IMR-90 (cell line): Measurements from ENCODE around the gene NEK9. TPM values are rescaled to one million over a fixed set of nuclear protein-coding genes. Genes with fewer than 3 reads are reported as not detected.

ENCODE experiments used
- ATAC-seq: fragments of 200-7000 bp; cut with Tn5 transposase; 2 replicates; pipeline ENCODE4 v1.9.1; 2020; ENCODE audit warnings: low read depth, mild to moderate bottlenecking, moderate library complexity
- BruUV-seq: library from RNA; stranded (reverse); fragments of 400-500 nt; replicated peaks from 2 replicates; lab custom pipeline; 2021; lab: Mats Ljungman, UMichigan
- CTCF ChIA-PET: fragments of 300-600 bp; formaldehyde crosslinking; extraction: SDS; loops from one replicate; lab custom pipeline; 2021; ENCODE audit warnings: antibody characterized with exemption; lab: Yijun Ruan, JAX
- POLR2A ChIA-PET: fragments of 300-600 bp; sonication (Branson Sonifier 250); formaldehyde crosslinking; loops from one replicate; lab custom pipeline; 2022; ENCODE audit warnings: antibody characterized with exemption; ENCODE audit not compliant: unreplicated experiment; lab: Charles Lee
- DNase-seq: peaks from one replicate; pipeline ENCODE4 v3.0.0; 2013
- H2AFZ ChIP-seq: replicated peaks from 2 replicates; pipeline ENCODE3; 2013; ENCODE audit warnings: low read length, mild to moderate bottlenecking; ENCODE audit not compliant: poor library complexity
- H2AK5ac ChIP-seq: 2 replicates; pipeline ENCODE4 v1.6.1; 2013; ENCODE audit warnings: low read depth, low read length, inconsistent platforms
- H2AK9ac ChIP-seq: replicated peaks from 2 replicates; pipeline ENCODE3; 2013; ENCODE audit warnings: mild to moderate bottlenecking, low read depth, low read length, moderate library complexity; ENCODE audit not compliant: poor library complexity
- H2BK120ac ChIP-seq: 2 replicates; pipeline ENCODE4 v1.6.1; 2013; ENCODE audit warnings: low read depth, low read length, inconsistent platforms
- H2BK15ac ChIP-seq: 3 replicates; pipeline ENCODE4 v1.6.1; 2013; ENCODE audit warnings: low read depth, low read length, inconsistent platforms
- H2BK20ac ChIP-seq: 2 replicates; pipeline ENCODE4 v1.6.1; 2013; ENCODE audit warnings: low read depth, mild to moderate bottlenecking, inconsistent platforms, low read length, moderate library complexity
- H2BK5ac ChIP-seq: 2 replicates; pipeline ENCODE4 v1.6.1; 2013; ENCODE audit warnings: mild to moderate bottlenecking, low read depth, low read length, inconsistent platforms; ENCODE audit not compliant: poor library complexity, severe bottlenecking
- H3K14ac ChIP-seq: replicated peaks from 2 replicates; pipeline ENCODE4 v1.6.1; 2013; ENCODE audit warnings: low read depth, low read length, inconsistent platforms
- H3K18ac ChIP-seq: 2 replicates; pipeline ENCODE4 v1.6.1; 2013; ENCODE audit warnings: low read depth, low read length, control low read depth
- H3K23ac ChIP-seq: 2 replicates; pipeline ENCODE4 v1.6.1; 2013; ENCODE audit warnings: low read depth, low read length, inconsistent platforms
- H3K27ac ChIP-seq: 2 replicates; pipeline ENCODE4 v1.5.1; 2013; ENCODE audit warnings: mild to moderate bottlenecking, control low read depth, low read length; ENCODE audit not compliant: insufficient read depth
- H3K27me3 ChIP-seq: 2 replicates; pipeline ENCODE4 v1.6.1; 2013; ENCODE audit warnings: low read length; ENCODE audit not compliant: control insufficient read depth, insufficient read depth
- H3K36me3 ChIP-seq: 2 replicates; pipeline ENCODE4 v1.6.1; 2013; ENCODE audit warnings: low read length, mixed read lengths; ENCODE audit not compliant: control insufficient read depth, insufficient read depth
- H3K4ac ChIP-seq: 2 replicates; pipeline ENCODE4 v1.6.1; 2013; ENCODE audit warnings: low read depth, low read length, inconsistent platforms
- H3K4me1 ChIP-seq: 2 replicates; pipeline ENCODE4 v1.6.1; 2013; ENCODE audit warnings: low read length, mixed read lengths; ENCODE audit not compliant: control insufficient read depth, insufficient read depth
- H3K4me2 ChIP-seq: 2 replicates; pipeline ENCODE4 v1.6.1; 2013; ENCODE audit warnings: low read depth, mild to moderate bottlenecking, control low read depth, low read length, moderate library complexity
- H3K4me3 ChIP-seq: 2 replicates; pipeline ENCODE4 v1.5.1; 2013; ENCODE audit warnings: low read depth, mild to moderate bottlenecking, control low read depth, low read length, moderate library complexity; ENCODE audit not compliant: insufficient read depth
- H3K56ac ChIP-seq: 2 replicates; pipeline ENCODE4 v1.6.1; 2013; ENCODE audit warnings: low read length, inconsistent platforms; ENCODE audit not compliant: insufficient read depth; ENCODE audit errors: extremely low read depth
- H3K79me1 ChIP-seq, 2 experiments: 2 replicates each; pipeline ENCODE4 v1.6.1; 2013; ENCODE audit warnings: low read length in 2 of 2, inconsistent platforms in 1 of 2, low read depth in 1 of 2
- H3K9ac ChIP-seq: 2 replicates; pipeline ENCODE4 v1.6.1; 2013; ENCODE audit warnings: low read depth, low read length, control low read depth
- H3K9me1 ChIP-seq: 2 replicates; pipeline ENCODE4 v1.6.1; 2013; ENCODE audit warnings: low read length, inconsistent platforms; ENCODE audit not compliant: insufficient read depth
- H3K9me3 ChIP-seq: 2 replicates; pipeline ENCODE4 v1.6.1; 2013; ENCODE audit warnings: low read length; ENCODE audit not compliant: control insufficient read depth, insufficient read depth
- H4K20me1 ChIP-seq: 2 replicates; pipeline ENCODE4 v1.6.1; 2013; ENCODE audit warnings: low read length, inconsistent platforms; ENCODE audit not compliant: insufficient read depth
- H4K5ac ChIP-seq: 2 replicates; pipeline ENCODE4 v1.6.1; 2013; ENCODE audit warnings: mild to moderate bottlenecking, low read depth, low read length, control low read depth
- H4K8ac ChIP-seq, 2 experiments: 2 replicates each; pipeline ENCODE4 v1.6.1; 2013; ENCODE audit warnings: low read depth in 2 of 2, low read length in 2 of 2, control low read depth in 1 of 2, inconsistent platforms in 1 of 2
- H4K91ac ChIP-seq: 2 replicates; pipeline ENCODE4 v1.6.1; 2013; ENCODE audit warnings: low read depth, low read length, inconsistent platforms; ENCODE audit not compliant: insufficient read depth
- BHLHE40 ChIP-seq: fragments of 150-350 bp; IDR thresholded peaks from 2 replicates; pipeline ENCODE4 v1.6.1; 2016; ENCODE audit warnings: mild to moderate bottlenecking, low read depth, low read length
- CEBPB ChIP-seq: IDR thresholded peaks from 2 replicates; pipeline ENCODE4 v1.6.1; 2012; ENCODE audit warnings: low read depth, low read length, improper control_type of control experiment
- CHD1 ChIP-seq: IDR thresholded peaks from 2 replicates; pipeline ENCODE4 v1.6.1; 2012; ENCODE audit warnings: low read depth, low read length, improper control_type of control experiment
- FOS ChIP-seq: fragments of 150-350 bp; IDR thresholded peaks from 2 replicates; pipeline ENCODE4 v1.6.1; 2016; ENCODE audit warnings: low read depth, low read length
- MAFK ChIP-seq: IDR thresholded peaks from 2 replicates; pipeline ENCODE4 v1.6.1; 2012; ENCODE audit warnings: low read depth, low read length, improper control_type of control experiment
- MAZ ChIP-seq: IDR thresholded peaks from 2 replicates; pipeline ENCODE4 v1.6.1; 2012; ENCODE audit warnings: low read depth, mild to moderate bottlenecking, low read length, improper control_type of control experiment, moderate library complexity, borderline replicate concordance
- MXI1 ChIP-seq: IDR thresholded peaks from 2 replicates; pipeline ENCODE4 v1.6.1; 2012; ENCODE audit warnings: low read depth, mild to moderate bottlenecking, low read length, moderate library complexity, borderline replicate concordance
- NFE2L2 ChIP-seq: fragments of 150-350 bp; IDR thresholded peaks from 2 replicates; pipeline ENCODE4 v1.6.1; 2016; ENCODE audit warnings: low read depth, mild to moderate bottlenecking, low read length
- POLR2A ChIP-seq: IDR thresholded peaks from 2 replicates; pipeline ENCODE4 v1.6.1; 2012; ENCODE audit warnings: mild to moderate bottlenecking, low read depth, low read length
- RAD21 ChIP-seq: IDR thresholded peaks from 2 replicates; pipeline ENCODE4 v1.6.1; 2012; ENCODE audit warnings: low read length, improper control_type of control experiment
- RCOR1 ChIP-seq: IDR thresholded peaks from 2 replicates; pipeline ENCODE4 v1.6.1; 2012; ENCODE audit warnings: mild to moderate bottlenecking, low read length, improper control_type of control experiment; ENCODE audit not compliant: insufficient replicate concordance
- RFX5 ChIP-seq: IDR thresholded peaks from 2 replicates; pipeline ENCODE4 v1.8.0; 2012; ENCODE audit warnings: low read depth, mild to moderate bottlenecking, low read length, moderate library complexity
- WGBS, 2 experiments: methylation state at CpG; one replicate each; pipeline versions ENCODE4 v1.1.5 to v1.1.7; 2013; ENCODE audit warnings: missing lambda C conversion rate in 2 of 2; ENCODE audit not compliant: insufficient read length in 1 of 2; ENCODE audit errors: extremely low coverage in 2 of 2; 5-methylcytosine and 5-hydroxymethylcytosine counted together
- dilution Hi-C: fragments of 300-500 bp; cut with HindIII; formaldehyde crosslinking; loops from one replicate; pipeline ENCODE4 v1.14.3; 2018; ENCODE audit warnings: low sequenced_read_pairs; ENCODE audit not compliant: unreplicated experiment
- in situ Hi-C: fragments of 300-500 bp; cut with MboI; formaldehyde crosslinking; loops from 3 replicates; pipeline ENCODE4 v1.14.3; 2019; ENCODE audit warnings: low sequenced_read_pairs, inconsistent platforms, mixed read lengths
- intact Hi-C: fragments of 100-400 bp; cut with micrococcal nuclease; formaldehyde crosslinking; loops from 2 replicates; pipeline ENCODE4 v1.10.0; 2022
- polyA plus RNA-seq, 3 experiments: library from polyadenylated mRNA; depleted of rRNA; stranded (reverse); fragments of >200 nt; gene quantifications; 2 replicates each; pipeline ENCODE4 v1.2.3, GENCODE V29; 2012; ENCODE audit warnings: low replicate concordance in 1 of 3
- total RNA-seq: library from RNA; depleted of rRNA; stranded (reverse); fragments of >200 nt; gene quantifications from 2 replicates; pipeline ENCODE4 v1.2.3, GENCODE V29; 2012
- TF ChIP-seq, protein P1 (sequence below): conservative IDR thresholded peaks from 2 replicates; pipeline ENCODE4 v1.5.1; 2012; ENCODE audit warnings: mild to moderate bottlenecking, low read depth, low read length, improper control_type of control experiment
- TF ChIP-seq, protein P2 (sequence below): fragments of 150-350 bp; IDR thresholded peaks from 2 replicates; pipeline ENCODE4 v1.6.1; 2016; ENCODE audit warnings: low read depth, mild to moderate bottlenecking, low read length, moderate library complexity, borderline replicate concordance
- TF ChIP-seq, protein P3 (sequence below): fragments of 150-350 bp; IDR thresholded peaks from 2 replicates; pipeline ENCODE4 v1.6.1; 2017; ENCODE audit warnings: mild to moderate bottlenecking, antibody characterized with exemption, low read length, low read depth

The NEK9 gene
- total and polyA plus RNA-seq, 2 of the 4 experiments (the other 2 are of a cell fraction): 22.9 to 23.2 TPM

DNA sequence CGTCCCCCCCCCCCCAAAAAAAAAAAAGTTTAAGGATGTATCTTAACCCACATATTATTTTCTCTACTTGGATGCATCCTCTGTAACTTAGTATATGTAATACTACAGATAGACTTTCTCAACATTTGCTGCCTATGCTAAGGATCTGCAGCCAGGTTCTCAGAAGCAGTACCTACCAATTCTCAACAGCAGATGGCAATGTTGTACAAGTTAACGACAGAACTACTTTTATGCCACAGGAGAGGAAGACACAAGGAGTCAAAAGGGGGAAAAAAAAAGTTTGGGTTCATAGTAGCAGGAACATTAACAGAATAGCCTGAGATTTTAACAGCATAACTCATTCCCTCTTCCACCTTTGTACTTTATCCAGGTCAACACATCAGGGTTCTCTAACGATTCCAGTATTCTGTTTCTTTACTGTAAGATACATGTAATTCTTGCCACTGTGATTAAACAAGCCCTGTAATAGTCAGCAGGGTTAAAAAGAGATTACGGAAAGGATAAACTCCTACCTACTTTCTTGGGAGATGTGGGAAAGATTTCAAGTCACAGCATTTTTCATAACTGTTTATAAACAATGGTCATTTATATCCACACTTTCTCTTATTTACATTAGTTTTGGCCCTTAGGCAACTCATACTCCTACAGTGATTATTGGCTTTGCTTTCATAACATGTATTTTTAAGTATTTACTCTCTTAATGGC, 5.7 kb upstream of the NEK9 start:
- DNase-seq (peak; percentile 74), ATAC-seq (peak; percentile 95)
- Histone ChIP-seq H2BK15ac (no peak overlapping the region), H4K91ac (no peak overlapping the region), H3K79me1 (peaks cover 5 to 12% of the 10 kb centered on the region in 2 experiments; a peak in 3 of 4 replicates), H3K4me2 (no peak overlapping the region), H3K14ac (no peak overlapping the region), H3K4ac (no peak overlapping the region), H3K9me1 (peaks cover 3% of the 10 kb centered on the region; the same call in 1 of the 2 replicates), H3K18ac (no peak overlapping the region), H4K5ac (no peak overlapping the region), H3K9me3 (no peaks in the 10 kb centered on the region; the same call in 1 of the 2 replicates), H3K4me3 (no peak overlapping the region), H2BK20ac (no peak overlapping the region), H4K20me1 (no peaks in the 10 kb centered on the region), H3K27me3 (no peaks in the 10 kb centered on the region), H2BK120ac (no peak overlapping the region), H3K23ac (no peak overlapping the region), H2AK9ac (no peak overlapping the region), H3K4me1 (no peaks in the 10 kb centered on the region), H3K27ac (no peak overlapping the region), H2AK5ac (no peak overlapping the region), H2AFZ (no peak overlapping the region), H4K8ac (no peak overlapping the region), H3K56ac (no peak overlapping the region), H3K36me3 (peaks cover 14% of the 10 kb centered on the region), H2BK5ac (no peak overlapping the region), H3K9ac (no peak overlapping the region)
- no CpG with 5 or more reads among the region's 4 CpGs for WGBS, 2 experiments
- intact Hi-C loops (loop anchor here (1.0 to 2.0 kb wide), 4 partner anchors 164 to 356 kb away; no protein-coding TSS in a partner anchor), in situ Hi-C loops (loop anchor here (5.0 to 10.0 kb wide), 2 partner anchors 170 to 352 kb away; no protein-coding TSS in a partner anchor), dilution Hi-C loops (loop anchor here (25.0 kb wide), 1 partner anchor 180 kb away; no protein-coding TSS in a partner anchor)
- CTCF ChIA-PET: interaction anchor here (0.6 to 1.5 kb wide), 4 partner anchors 163 to 542 kb away, joined by 3 to 5 read pairs (median 4); no protein-coding TSS in a partner anchor
- no TSS peak for BruUV-seq
- POLR2A ChIA-PET: no interaction called here
- TF ChIP-seq, protein P1, sequence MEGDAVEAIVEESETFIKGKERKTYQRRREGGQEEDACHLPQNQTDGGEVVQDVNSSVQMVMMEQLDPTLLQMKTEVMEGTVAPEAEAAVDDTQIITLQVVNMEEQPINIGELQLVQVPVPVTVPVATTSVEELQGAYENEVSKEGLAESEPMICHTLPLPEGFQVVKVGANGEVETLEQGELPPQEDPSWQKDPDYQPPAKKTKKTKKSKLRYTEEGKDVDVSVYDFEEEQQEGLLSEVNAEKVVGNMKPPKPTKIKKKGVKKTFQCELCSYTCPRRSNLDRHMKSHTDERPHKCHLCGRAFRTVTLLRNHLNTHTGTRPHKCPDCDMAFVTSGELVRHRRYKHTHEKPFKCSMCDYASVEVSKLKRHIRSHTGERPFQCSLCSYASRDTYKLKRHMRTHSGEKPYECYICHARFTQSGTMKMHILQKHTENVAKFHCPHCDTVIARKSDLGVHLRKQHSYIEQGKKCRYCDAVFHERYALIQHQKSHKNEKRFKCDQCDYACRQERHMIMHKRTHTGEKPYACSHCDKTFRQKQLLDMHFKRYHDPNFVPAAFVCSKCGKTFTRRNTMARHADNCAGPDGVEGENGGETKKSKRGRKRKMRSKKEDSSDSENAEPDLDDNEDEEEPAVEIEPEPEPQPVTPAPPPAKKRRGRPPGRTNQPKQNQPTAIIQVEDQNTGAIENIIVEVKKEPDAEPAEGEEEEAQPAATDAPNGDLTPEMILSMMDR: peak; percentile 81
- TF ChIP-seq CEBPB (no peak), RAD21 (peak; percentile 89), FOS (no peak), MXI1 (no peak), RCOR1 (no peak), RFX5 (no peak), BHLHE40 (no peak), NFE2L2 (no peak), MAZ (no peak), CHD1 (no peak), POLR2A (0 out of 2 replicates have a peak, but pooled peaks have one; percentile 39), MAFK (no peak)
- TF ChIP-seq, protein P2, sequence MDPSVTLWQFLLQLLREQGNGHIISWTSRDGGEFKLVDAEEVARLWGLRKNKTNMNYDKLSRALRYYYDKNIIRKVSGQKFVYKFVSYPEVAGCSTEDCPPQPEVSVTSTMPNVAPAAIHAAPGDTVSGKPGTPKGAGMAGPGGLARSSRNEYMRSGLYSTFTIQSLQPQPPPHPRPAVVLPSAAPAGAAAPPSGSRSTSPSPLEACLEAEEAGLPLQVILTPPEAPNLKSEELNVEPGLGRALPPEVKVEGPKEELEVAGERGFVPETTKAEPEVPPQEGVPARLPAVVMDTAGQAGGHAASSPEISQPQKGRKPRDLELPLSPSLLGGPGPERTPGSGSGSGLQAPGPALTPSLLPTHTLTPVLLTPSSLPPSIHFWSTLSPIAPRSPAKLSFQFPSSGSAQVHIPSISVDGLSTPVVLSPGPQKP: no peak
- TF ChIP-seq, protein P3, sequence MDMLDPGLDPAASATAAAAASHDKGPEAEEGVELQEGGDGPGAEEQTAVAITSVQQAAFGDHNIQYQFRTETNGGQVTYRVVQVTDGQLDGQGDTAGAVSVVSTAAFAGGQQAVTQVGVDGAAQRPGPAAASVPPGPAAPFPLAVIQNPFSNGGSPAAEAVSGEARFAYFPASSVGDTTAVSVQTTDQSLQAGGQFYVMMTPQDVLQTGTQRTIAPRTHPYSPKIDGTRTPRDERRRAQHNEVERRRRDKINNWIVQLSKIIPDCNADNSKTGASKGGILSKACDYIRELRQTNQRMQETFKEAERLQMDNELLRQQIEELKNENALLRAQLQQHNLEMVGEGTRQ: no peak
